Stimulated activated CD8-positive, alpha-beta memory T cell treated with anti-CD3 and anti-CD28 coated beads, Interleukin-15, amount 100 ng/mL, for 4 hours (primary cell): ENCODE data around the gene ABLIM2.

Experiments used
- DNase-seq, 2 donors: peaks; one replicate each; pipeline ENCODE4 v3.0.0-alpha.2; 2020; ENCODE audit warnings: low read depth in 2 of 2

ABLIM2 gene

GRCh38 chr4:8070736-8071718 lies 87.6 kb downstream of the ABLIM2 start:
- DNase-seq, result no peak

GRCh38 chr4:8069102-8069752 lies 89.4 kb downstream of the ABLIM2 start:
- no peak for DNase-seq

- DNase-seq, result no peak
These were observed 90.4 kb downstream of the ABLIM2 start for GRCh38 chr4:8067945-8068896.

GRCh38 chr4:8067274-8067936 lies 91.2 kb downstream of the ABLIM2 start:
- DNase-seq, result no peak

- DNase-seq, result no peak
These were observed 92.2 kb downstream of the ABLIM2 start for GRCh38 chr4:8066336-8066931.

- DNase-seq, result no peak
These were observed 94.5 kb downstream of the ABLIM2 start for GRCh38 chr4:8063974-8064563.

GRCh38 chr4:8061573-8061972 lies 97.0 kb downstream of the ABLIM2 start:
- DNase-seq, result no peak

- no peak for DNase-seq
These were observed 97.5 kb downstream of the ABLIM2 start for GRCh38 chr4:8061145-8061544.

- no peak for DNase-seq
These were observed 98.0 kb downstream of the ABLIM2 start for GRCh38 chr4:8060632-8061031.

GRCh38 chr4:8058031-8058479 lies 100.6 kb downstream of the ABLIM2 start:
- DNase-seq, result no peak

- DNase-seq, result no peak
These were observed 103.4 kb downstream of the ABLIM2 start for GRCh38 chr4:8055206-8055605.

GRCh38 chr4:8053688-8054449 lies 104.7 kb downstream of the ABLIM2 start:
- DNase-seq, result no peak

GRCh38 chr4:8052160-8052691 lies 106.4 kb downstream of the ABLIM2 start:
- no peak for DNase-seq

GRCh38 chr4:8051644-8052043 lies 107.0 kb downstream of the ABLIM2 start:
- no peak for DNase-seq

GRCh38 chr4:8050555-8051206 lies 107.9 kb downstream of the ABLIM2 start:
- no peak for DNase-seq

- DNase-seq, result no peak
These were observed 108.4 kb downstream of the ABLIM2 start for GRCh38 chr4:8050180-8050554.

GRCh38 chr4:8048856-8049676 lies 109.5 kb downstream of the ABLIM2 start:
- no peak for DNase-seq
